Measurements from ENCODE around the gene PLD1. TPM values are rescaled to one million over a fixed set of nuclear protein-coding genes. Genes with fewer than 3 reads are reported as not detected.

Gene PLD1
- total and polyA plus RNA-seq, 4 donors = 4.9 to 31.5 (median 18.6) TPM

DNA sequence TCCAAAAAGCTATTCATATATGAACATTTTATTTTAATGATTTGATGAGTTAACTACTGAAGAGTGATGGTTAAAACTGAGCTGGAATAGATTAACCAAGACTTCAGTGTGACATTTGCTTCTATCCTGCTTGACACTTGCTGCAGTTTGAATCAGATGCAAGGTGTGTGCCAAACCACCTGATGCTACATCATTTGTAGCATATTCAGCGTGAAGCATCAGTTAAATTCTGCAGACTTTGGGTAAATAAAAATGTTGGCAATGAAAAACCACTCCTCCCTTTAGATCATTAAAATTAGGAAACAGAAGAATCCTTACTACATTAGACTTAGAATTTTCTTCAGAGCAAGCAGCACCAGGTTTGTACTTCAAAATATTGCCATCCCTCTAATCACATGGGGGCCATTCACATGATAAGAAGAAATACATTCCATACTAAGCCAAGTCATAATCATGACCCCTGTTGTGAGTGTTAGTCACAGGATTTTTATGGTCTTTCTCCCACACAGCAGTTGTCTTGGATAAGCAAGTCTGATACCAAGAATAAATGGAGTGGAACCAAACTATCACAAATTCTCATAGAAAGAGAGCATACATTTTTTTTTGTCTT lies 189.4 kb downstream of the PLD1 start (continued):
- TF ChIP-seq GABPA (IDR thresholded peaks at IDR 0.05 in 1 of 2, conservative IDR thresholded peaks at IDR 0.05 in 1 of 2) (no peak), RXRA (IDR thresholded peaks at IDR 0.05) (no peak), ATF3 (IDR thresholded peaks at IDR 0.05) (no peak), HNF4G (IDR thresholded peaks at IDR 0.05) (no peak)
- TF ChIP-seq, protein P1, sequence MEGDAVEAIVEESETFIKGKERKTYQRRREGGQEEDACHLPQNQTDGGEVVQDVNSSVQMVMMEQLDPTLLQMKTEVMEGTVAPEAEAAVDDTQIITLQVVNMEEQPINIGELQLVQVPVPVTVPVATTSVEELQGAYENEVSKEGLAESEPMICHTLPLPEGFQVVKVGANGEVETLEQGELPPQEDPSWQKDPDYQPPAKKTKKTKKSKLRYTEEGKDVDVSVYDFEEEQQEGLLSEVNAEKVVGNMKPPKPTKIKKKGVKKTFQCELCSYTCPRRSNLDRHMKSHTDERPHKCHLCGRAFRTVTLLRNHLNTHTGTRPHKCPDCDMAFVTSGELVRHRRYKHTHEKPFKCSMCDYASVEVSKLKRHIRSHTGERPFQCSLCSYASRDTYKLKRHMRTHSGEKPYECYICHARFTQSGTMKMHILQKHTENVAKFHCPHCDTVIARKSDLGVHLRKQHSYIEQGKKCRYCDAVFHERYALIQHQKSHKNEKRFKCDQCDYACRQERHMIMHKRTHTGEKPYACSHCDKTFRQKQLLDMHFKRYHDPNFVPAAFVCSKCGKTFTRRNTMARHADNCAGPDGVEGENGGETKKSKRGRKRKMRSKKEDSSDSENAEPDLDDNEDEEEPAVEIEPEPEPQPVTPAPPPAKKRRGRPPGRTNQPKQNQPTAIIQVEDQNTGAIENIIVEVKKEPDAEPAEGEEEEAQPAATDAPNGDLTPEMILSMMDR (IDR thresholded peaks at IDR 0.05; ENCODE audit: low read depth, low read length, missing input control) = no peak

DNA sequence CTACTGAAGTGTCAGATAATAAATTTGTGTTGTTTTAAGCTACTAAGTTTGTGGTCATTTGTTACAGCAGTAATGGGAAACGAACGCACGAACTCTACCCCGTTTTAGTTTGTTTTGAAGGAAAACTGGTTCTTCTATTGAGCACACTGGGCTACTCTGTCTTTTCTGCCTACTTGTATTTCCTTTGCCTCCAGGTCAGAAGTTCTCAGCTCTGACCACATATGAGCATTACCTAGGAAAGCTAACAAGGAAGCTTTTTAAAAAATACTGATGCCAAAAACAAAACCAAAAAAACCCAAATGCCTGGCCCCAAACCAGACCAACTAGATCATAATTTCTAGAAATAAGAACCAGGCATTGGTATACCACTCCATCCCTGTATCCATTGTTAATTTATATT lies 193.5 kb downstream of the PLD1 start:
- 86% methylated on average over 4 of the region's 4 CpGs for WGBS
- no peak for DNase-seq (ENCODE audit: low spot score)
- H3K27me3 ChIP-seq (ENCODE audit: control insufficient read depth in 4 of 4, insufficient read depth in 4 of 4, low read length in 3 of 4) = no peaks in the 10 kb centered on the region
- H3K9ac ChIP-seq (ENCODE audit: low read depth in 1 of 2, low read length in 2 of 2) = no peak overlapping the region
- peaks cover 5 to 29% (median 26%) of the 10 kb centered on the region in 4 donors for H3K4me1 ChIP-seq (ENCODE audit: control insufficient read depth in 4 of 4, insufficient read depth in 4 of 4, low read length in 3 of 4)
- peaks cover 3 to 32% (median 14%) of the 10 kb centered on the region in 4 donors for H3K36me3 ChIP-seq (ENCODE audit: control insufficient read depth in 4 of 4, insufficient read depth in 3 of 4, low read depth in 1 of 4, low read length in 3 of 4)
- H3K27ac ChIP-seq (ENCODE audit: low read depth in 1 of 2, low read length in 2 of 2) = peak overlapping the region in 1 of 2 donors; percentile 58
- H3K9me3 ChIP-seq (ENCODE audit: control insufficient read depth in 4 of 4, low read length in 3 of 4) = no peaks in the 10 kb centered on the region
- H3K4me3 ChIP-seq (ENCODE audit: low read depth in 1 of 3, low read length in 3 of 3) = no peak overlapping the region
- TF ChIP-seq RXRA (IDR thresholded peaks at IDR 0.05) = no peak
- TF ChIP-seq, protein P1 (IDR thresholded peaks at IDR 0.05; ENCODE audit: low read depth, low read length, missing input control) = no peak
- no peak for TF ChIP-seq HNF4G (IDR thresholded peaks at IDR 0.05)

GRCh38 chr3:171615686-171616085 lies 194.6 kb downstream of the PLD1 start:
- no peak overlapping the region for H3K4me3 ChIP-seq (ENCODE audit: low read depth in 1 of 3, low read length in 3 of 3)
- DNase-seq (ENCODE audit: low spot score) = no peak
- H3K27me3 ChIP-seq (ENCODE audit: control insufficient read depth in 4 of 4, insufficient read depth in 4 of 4, low read length in 3 of 4) = no peaks in the 10 kb centered on the region
- no peak overlapping the region for H3K9ac ChIP-seq (ENCODE audit: low read depth in 1 of 2, low read length in 2 of 2)
- peaks cover 3 to 29% (median 14%) of the 10 kb centered on the region in 4 donors for H3K36me3 ChIP-seq (ENCODE audit: control insufficient read depth in 4 of 4, insufficient read depth in 3 of 4, low read depth in 1 of 4, low read length in 3 of 4)
- no peaks in the 10 kb centered on the region for H3K9me3 ChIP-seq (ENCODE audit: control insufficient read depth in 4 of 4, low read length in 3 of 4)
- TF ChIP-seq, protein P2, sequence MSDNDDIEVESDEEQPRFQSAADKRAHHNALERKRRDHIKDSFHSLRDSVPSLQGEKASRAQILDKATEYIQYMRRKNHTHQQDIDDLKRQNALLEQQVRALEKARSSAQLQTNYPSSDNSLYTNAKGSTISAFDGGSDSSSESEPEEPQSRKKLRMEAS (IDR thresholded peaks at IDR 0.05) = peak; percentile 48
- TF ChIP-seq RXRA (IDR thresholded peaks at IDR 0.05) (peak in 1 of 2 donors; percentile 42), ZBTB33 (IDR thresholded peaks at IDR 0.05) (no peak), YY1 (IDR thresholded peaks at IDR 0.05) (peak; percentile 60), RAD21 (IDR thresholded peaks at IDR 0.05) (peak in 1 of 2 donors; percentile 23), HNF4A (conservative IDR thresholded peaks at IDR 0.05) (peak in 1 of 2 donors; percentile 41), EGR1 (IDR thresholded peaks at IDR 0.05; ENCODE audit: low read depth in 2 of 2) (peak in 1 of 2 donors; percentile 28), FOXA2 (IDR thresholded peaks at IDR 0.05) (no peak)
- TF ChIP-seq, protein P1 (IDR thresholded peaks at IDR 0.05; ENCODE audit: low read depth, low read length, missing input control) = no peak
- H3K4me1 ChIP-seq (ENCODE audit: control insufficient read depth in 4 of 4, insufficient read depth in 4 of 4, low read length in 3 of 4) = peaks cover 5 to 29% (median 26%) of the 10 kb centered on the region in 4 donors
- H3K27ac ChIP-seq (ENCODE audit: low read depth in 1 of 2, low read length in 2 of 2) = no peak overlapping the region
- 31% methylated on average over 1 of the region's 1 CpG for WGBS
